Smooth muscle cell (in vitro differentiated cells): ENCODE measurements around the gene ASIC3. TPM values are rescaled to one million over a fixed set of nuclear protein-coding genes. Genes with fewer than 3 reads are reported as not detected.

Experiments
- DNase-seq: peaks from one replicate; lab custom pipeline; 2025; ENCODE audit not compliant: unreplicated experiment; lab: John Stamatoyannopoulos, UW
- H2AFZ ChIP-seq: fragments of 200-600 bp; sonication (generic); 2 replicates; pipeline ENCODE4 v1.6.0; 2016; ENCODE audit warnings: antibody characterized with exemption, low read depth, mild to moderate bottlenecking
- H3F3A ChIP-seq: fragments of 200-600 bp; sonication (generic); 2 replicates; pipeline ENCODE4 v1.6.0; 2017; ENCODE audit warnings: antibody characterized with exemption, low read depth
- H3K27ac ChIP-seq: fragments of 200-600 bp; sonication (generic); 2 replicates; pipeline ENCODE4 v1.5.1; 2016; ENCODE audit warnings: low read depth, mild to moderate bottlenecking
- H3K27me3 ChIP-seq: fragments of 200-600 bp; sonication (generic); 2 replicates; pipeline ENCODE4 v1.6.1; 2016; ENCODE audit warnings: low read depth, mild to moderate bottlenecking
- H3K36me3 ChIP-seq: fragments of 200-600 bp; sonication (generic); 2 replicates; pipeline ENCODE4 v1.5.1; 2016; ENCODE audit warnings: low read depth
- H3K4me1 ChIP-seq: fragments of 200-600 bp; sonication (generic); 2 replicates; pipeline ENCODE4 v1.5.1; 2016; ENCODE audit warnings: low read depth
- H3K4me2 ChIP-seq: fragments of 200-600 bp; sonication (generic); 2 replicates; pipeline ENCODE4 v1.6.0; 2016; ENCODE audit warnings: mild to moderate bottlenecking
- H3K4me3 ChIP-seq: fragments of 200-600 bp; sonication (generic); 2 replicates; pipeline ENCODE4 v1.5.1; 2016; ENCODE audit warnings: mild to moderate bottlenecking
- H3K79me2 ChIP-seq: fragments of 200-600 bp; sonication (generic); 2 replicates; pipeline ENCODE4 v1.6.0; 2016; ENCODE audit warnings: low read depth, mild to moderate bottlenecking
- H3K9ac ChIP-seq: fragments of 200-600 bp; sonication (generic); 2 replicates; pipeline ENCODE4 v1.6.0; 2016; ENCODE audit warnings: low read depth
- H3K9me3 ChIP-seq: fragments of 200-600 bp; sonication (generic); replicated peaks from 2 replicates; pipeline ENCODE4 v1.5.1; 2016; ENCODE audit warnings: low read depth
- H4K20me1 ChIP-seq: fragments of 200-600 bp; sonication (generic); 2 replicates; pipeline ENCODE4 v1.6.0; 2016; ENCODE audit warnings: low read depth
- CTCF ChIP-seq: fragments of 200-600 bp; sonication (generic); IDR thresholded peaks from 2 replicates; pipeline ENCODE4 v1.5.1; 2017; ENCODE audit warnings: borderline replicate concordance, mild to moderate bottlenecking, antibody characterized with exemption; ENCODE audit not compliant: insufficient read depth, poor library complexity, severe bottlenecking
- WGBS: methylation state at CpG from one replicate; pipeline ENCODE4 v1.1.7; 2016; ENCODE audit warnings: low lambda C conversion rate; 5-methylcytosine and 5-hydroxymethylcytosine counted together
- polyA plus RNA-seq: library from polyadenylated mRNA; unstranded; fragments of >200 nt; fragmentation: Nextera tagmentation; extraction: Ambion mirVana; gene quantifications from 2 replicates; pipeline ENCODE4 v1.2.1, GENCODE V29; 2016
- total RNA-seq: library from RNA; depleted of rRNA; stranded (reverse); fragments of >200 nt; gene quantifications from 2 replicates; pipeline ENCODE4 v1.2.3, GENCODE V29; 2014

ASIC3 gene
- total and polyA plus RNA-seq, 2 experiments from 2014 or later = 2.0 to 2.3 TPM

- Histone ChIP-seq H3K4me1 (no peaks in the 10 kb centered on the region), H4K20me1 (peaks cover 98% of the 10 kb centered on the region), H3K27ac (peak overlapping the region; percentile 55), H2AFZ (no peak overlapping the region), H3F3A (no peaks in the 10 kb centered on the region), H3K4me3 (no peak overlapping the region), H3K27me3 (no peaks in the 10 kb centered on the region), H3K9me3 (no peaks in the 10 kb centered on the region), H3K4me2 (no peak overlapping the region), H3K9ac (no peak overlapping the region), H3K79me2 (peaks cover 98% of the 10 kb centered on the region), H3K36me3 (no peaks in the 10 kb centered on the region)
- WGBS = 66% methylated on average over 17 of the region's 17 CpGs
- DNase-seq = no peak
- TF ChIP-seq CTCF = no peak
Measured at GRCh38 chr7:151095828-151096475, 47.6 kb downstream of the ASIC3 start.

GRCh38 chr7:151099486-151100211, 51.3 kb downstream of the ASIC3 start:
- WGBS = 92% methylated on average over 20 of the region's 20 CpGs
- no peak for DNase-seq
- peaks cover 98% of the 10 kb centered on the region for H4K20me1 ChIP-seq

GRCh38 chr7:151100921-151101320, 52.6 kb downstream of the ASIC3 start:
- 93% methylated on average over 10 of the region's 10 CpGs for WGBS
- Histone ChIP-seq H3K4me3 (no peak overlapping the region), H3K36me3 (no peaks in the 10 kb centered on the region), H3K27ac (no peak overlapping the region), H2AFZ (no peak overlapping the region), H3K4me1 (no peaks in the 10 kb centered on the region), H3K9me3 (no peaks in the 10 kb centered on the region), H3K9ac (no peak overlapping the region), H3K27me3 (no peaks in the 10 kb centered on the region), H4K20me1 (peaks cover 94% of the 10 kb centered on the region), H3K79me2 (peaks cover 77% of the 10 kb centered on the region), H3K4me2 (no peak overlapping the region), H3F3A (no peaks in the 10 kb centered on the region)
- no peak for DNase-seq
- no peak for TF ChIP-seq CTCF

More at GRCh38 chr7:151099486-151100211, 51.3 kb downstream of the ASIC3 start:
- peaks cover 88% of the 10 kb centered on the region for H3K79me2 ChIP-seq
- no peaks in the 10 kb centered on the region for H3K9me3 ChIP-seq
- H3K36me3 ChIP-seq = no peaks in the 10 kb centered on the region
- H3K4me3 ChIP-seq = no peak overlapping the region
- H3F3A ChIP-seq = no peaks in the 10 kb centered on the region
- H3K4me1 ChIP-seq = no peaks in the 10 kb centered on the region
- H2AFZ ChIP-seq = no peak overlapping the region
- no peak overlapping the region for H3K27ac ChIP-seq
- H3K27me3 ChIP-seq = no peaks in the 10 kb centered on the region
- no peak overlapping the region for H3K9ac ChIP-seq
- no peak overlapping the region for H3K4me2 ChIP-seq
- no peak for TF ChIP-seq CTCF
